ENCODE data around the gene PTPRD. TPM values are rescaled to one million over a fixed set of nuclear protein-coding genes. Genes with fewer than 3 reads are reported as not detected.

Gene PTPRD
- total and polyA plus RNA-seq, 10 donors = 0.08 to 11.7 (median 2.9) TPM

DNA sequence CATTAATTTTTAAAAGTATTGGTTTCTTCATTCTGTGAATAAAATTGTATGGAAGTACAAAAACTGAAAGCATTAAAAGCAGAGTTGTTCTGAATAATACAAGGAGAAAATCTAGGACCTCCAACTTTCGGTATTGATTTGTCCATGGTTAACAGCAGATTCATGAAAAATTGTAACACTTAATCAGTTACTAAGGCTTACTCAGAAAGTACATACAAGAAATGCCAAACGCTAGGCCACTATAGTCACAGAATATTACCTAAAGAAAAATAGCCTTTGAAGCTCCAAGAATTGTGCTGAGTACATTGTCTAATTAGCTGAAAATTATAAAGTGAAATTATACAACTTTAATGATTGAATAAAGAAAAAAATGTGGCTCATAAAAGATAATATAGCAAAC lies 271.7 kb downstream of the PTPRD start:
- Histone ChIP-seq H3K9me3 (peaks cover 0 to 7% (median 0%) of the 10 kb centered on the region in 8 donors), H3K27ac (no peak overlapping the region), H3K27me3 (replicated peaks in 1 of 7) (no peaks in the 10 kb centered on the region), H3K4me1 (no peaks in the 10 kb centered on the region), H3K4me3 (no peak overlapping the region), H3K36me3 (no peaks in the 10 kb centered on the region)
- intact Hi-C loops (cut with DNase I; ENCODE audit: low total_unique reads) = no loop called here
- WGBS, 5 donors = 81 to 89% (median 88%) methylated on average over 2 of the region's 2 CpGs
- TF ChIP-seq POLR2A (IDR thresholded peaks at IDR 0.05) = no peak
- no peak for TF ChIP-seq POLR2AphosphoS5 (IDR thresholded peaks at IDR 0.05)
- TF ChIP-seq, protein P1, sequence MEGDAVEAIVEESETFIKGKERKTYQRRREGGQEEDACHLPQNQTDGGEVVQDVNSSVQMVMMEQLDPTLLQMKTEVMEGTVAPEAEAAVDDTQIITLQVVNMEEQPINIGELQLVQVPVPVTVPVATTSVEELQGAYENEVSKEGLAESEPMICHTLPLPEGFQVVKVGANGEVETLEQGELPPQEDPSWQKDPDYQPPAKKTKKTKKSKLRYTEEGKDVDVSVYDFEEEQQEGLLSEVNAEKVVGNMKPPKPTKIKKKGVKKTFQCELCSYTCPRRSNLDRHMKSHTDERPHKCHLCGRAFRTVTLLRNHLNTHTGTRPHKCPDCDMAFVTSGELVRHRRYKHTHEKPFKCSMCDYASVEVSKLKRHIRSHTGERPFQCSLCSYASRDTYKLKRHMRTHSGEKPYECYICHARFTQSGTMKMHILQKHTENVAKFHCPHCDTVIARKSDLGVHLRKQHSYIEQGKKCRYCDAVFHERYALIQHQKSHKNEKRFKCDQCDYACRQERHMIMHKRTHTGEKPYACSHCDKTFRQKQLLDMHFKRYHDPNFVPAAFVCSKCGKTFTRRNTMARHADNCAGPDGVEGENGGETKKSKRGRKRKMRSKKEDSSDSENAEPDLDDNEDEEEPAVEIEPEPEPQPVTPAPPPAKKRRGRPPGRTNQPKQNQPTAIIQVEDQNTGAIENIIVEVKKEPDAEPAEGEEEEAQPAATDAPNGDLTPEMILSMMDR (IDR thresholded peaks at IDR 0.05 in 8 of 11, conservative IDR thresholded peaks at IDR 0.05 in 3 of 11) = no peak
- no peak for DNase-seq

DNA sequence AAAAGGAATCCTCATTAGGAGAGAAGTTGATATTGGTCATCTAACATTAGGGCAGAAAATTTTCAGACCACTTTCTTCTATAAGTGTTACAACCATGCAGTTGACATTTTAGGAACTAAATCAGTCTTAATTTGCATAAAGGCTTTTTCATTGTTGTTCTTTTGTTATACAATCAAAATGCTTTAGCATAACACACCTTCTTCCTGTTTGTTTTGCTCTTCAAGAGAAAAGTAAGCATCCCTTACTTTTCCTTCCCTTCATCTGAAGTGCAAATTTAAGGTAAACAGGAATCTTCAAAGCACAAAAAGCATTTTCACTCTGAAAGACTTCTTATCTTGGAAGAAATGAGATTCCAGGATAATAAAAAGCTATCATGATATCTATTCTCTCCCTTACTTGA lies 273.6 kb downstream of the PTPRD start:
- Histone ChIP-seq H3K27me3 (replicated peaks in 1 of 7) (no peaks in the 10 kb centered on the region), H3K36me3 (no peaks in the 10 kb centered on the region), H3K4me3 (no peak overlapping the region), H3K4me1 (no peaks in the 10 kb centered on the region), H3K9me3 (peaks cover 0 to 7% (median 0%) of the 10 kb centered on the region in 8 donors), H3K27ac (no peak overlapping the region)
- no peak for DNase-seq
- TF ChIP-seq, protein P1 (IDR thresholded peaks at IDR 0.05 in 8 of 11, conservative IDR thresholded peaks at IDR 0.05 in 3 of 11) = no peak
- no peak for TF ChIP-seq POLR2AphosphoS5 (IDR thresholded peaks at IDR 0.05)
- TF ChIP-seq POLR2A (IDR thresholded peaks at IDR 0.05) = no peak
- intact Hi-C loops (cut with DNase I; ENCODE audit: low total_unique reads) = no loop called here

DNA sequence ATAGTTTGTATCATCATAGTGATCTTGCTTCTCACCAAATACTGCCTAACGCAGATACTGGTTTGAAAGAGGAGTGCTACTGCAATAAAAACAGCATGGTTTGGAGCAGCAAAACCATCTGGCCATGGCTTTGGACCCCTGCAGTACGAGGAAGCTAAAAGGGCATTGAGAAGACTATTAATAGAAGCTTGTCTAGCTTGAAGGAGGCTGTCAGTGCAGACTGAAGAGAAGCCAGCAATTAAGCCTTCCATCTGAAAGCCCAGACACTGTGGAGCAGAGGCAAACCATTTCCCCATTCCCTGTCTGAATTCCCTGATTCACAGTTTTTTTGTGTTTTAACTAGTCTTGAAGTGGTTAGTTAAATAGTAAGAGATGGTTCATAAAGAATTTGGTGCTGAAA lies 281.6 kb downstream of the PTPRD start:
- intact Hi-C loops (cut with DNase I; ENCODE audit: low total_unique reads) = no loop called here
- H3K27me3 ChIP-seq (replicated peaks in 1 of 7) = no peaks in the 10 kb centered on the region
- TF ChIP-seq, protein P1 (IDR thresholded peaks at IDR 0.05 in 8 of 11, conservative IDR thresholded peaks at IDR 0.05 in 3 of 11) = no peak
- no peak for TF ChIP-seq POLR2AphosphoS5 (IDR thresholded peaks at IDR 0.05)
- TF ChIP-seq POLR2A (IDR thresholded peaks at IDR 0.05) = no peak

DNA sequence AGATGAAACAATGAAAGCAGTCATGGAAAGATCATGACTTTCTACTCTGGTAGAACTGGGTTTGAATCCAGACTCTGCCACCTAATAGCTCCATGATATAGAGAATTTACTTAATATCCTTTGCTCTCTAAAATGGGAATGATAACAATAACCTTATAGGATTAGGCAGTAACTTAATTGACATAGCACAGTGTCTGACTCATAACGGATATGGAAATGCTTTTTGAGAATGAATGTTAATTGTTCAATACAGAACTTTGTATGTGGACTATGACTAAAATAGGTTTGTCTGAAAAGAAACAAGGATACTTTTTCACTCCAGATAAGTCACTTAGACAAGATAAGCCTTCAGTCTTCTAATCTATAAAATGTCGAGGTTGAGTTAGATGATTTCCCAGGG lies 330.7 kb downstream of the PTPRD start:
- no peaks in the 10 kb centered on the region for H3K27me3 ChIP-seq (replicated peaks in 1 of 7)

More for the DNA sequence above, 281.6 kb downstream of the PTPRD start:
- H3K36me3 ChIP-seq = no peaks in the 10 kb centered on the region
- WGBS, 5 donors = 38 to 48% (median 43%) methylated on average over 2 of the region's 2 CpGs
- H3K4me1 ChIP-seq = no peaks in the 10 kb centered on the region
- H3K27ac ChIP-seq = no peak overlapping the region
- H3K4me3 ChIP-seq = no peak overlapping the region
- no peak for DNase-seq
- H3K9me3 ChIP-seq = no peaks in the 10 kb centered on the region

More for the DNA sequence above, 330.7 kb downstream of the PTPRD start:
- WGBS, 5 donors = 81 to 93% (median 90%) methylated on average over 2 of the region's 2 CpGs
- Histone ChIP-seq H3K27ac (no peak overlapping the region), H3K36me3 (no peaks in the 10 kb centered on the region), H3K9me3 (no peaks in the 10 kb centered on the region), H3K4me1 (no peaks in the 10 kb centered on the region), H3K4me3 (no peak overlapping the region)
- intact Hi-C loops (cut with DNase I; ENCODE audit: low total_unique reads) = no loop called here
- DNase-seq = no peak
- TF ChIP-seq POLR2AphosphoS5 (IDR thresholded peaks at IDR 0.05) = no peak
- TF ChIP-seq, protein P1 (IDR thresholded peaks at IDR 0.05 in 8 of 11, conservative IDR thresholded peaks at IDR 0.05 in 3 of 11) = no peak
- no peak for TF ChIP-seq POLR2A (IDR thresholded peaks at IDR 0.05)
